Erythroblast (primary cell): ENCODE results near the gene PPP1R12B.

Experiments used
- GATA1 ChIP-seq: IDR thresholded peaks from 2 replicates; pipeline ENCODE4 v1.6.1; 2011; ENCODE audit warnings: low read depth, mild to moderate bottlenecking, control low read depth, low read length, moderate library complexity
- POLR2A ChIP-seq: IDR thresholded peaks from 2 replicates; pipeline ENCODE4 v1.6.1; 2011; ENCODE audit warnings: mild to moderate bottlenecking, low read length

GRCh38 chr1:202355944-202356553, 7.5 kb downstream of the PPP1R12B start:
- TF ChIP-seq POLR2A, result no peak
- no peak for TF ChIP-seq GATA1
